Muscle of leg (tissue), 11 donors: ENCODE data around the gene TIGD1. TPM values are rescaled to one million over a fixed set of nuclear protein-coding genes. Genes with fewer than 3 reads are reported as not detected.
"Not testable (repeated sequence)": the region's sequence is repeated elsewhere in the genome, so short reads cannot be mapped to it uniquely, and the experiment has no call there.

ENCODE experiments used
- DNase-seq: peaks from one replicate; pipeline ENCODE4 v3.0.0; 2013
- H3K27ac ChIP-seq: one replicate; pipeline ENCODE4 v1.5.1; 2013; ENCODE audit warnings: mild to moderate bottlenecking, low read length, control low read depth
- H3K27me3 ChIP-seq: one replicate; pipeline ENCODE4 v1.6.1; 2013; ENCODE audit warnings: low read length; ENCODE audit not compliant: control insufficient read depth, insufficient read depth
- H3K36me3 ChIP-seq: one replicate; pipeline ENCODE4 v1.6.1; 2013; ENCODE audit warnings: low read length; ENCODE audit not compliant: control insufficient read depth, insufficient read depth
- H3K4me1 ChIP-seq: one replicate; pipeline ENCODE4 v1.6.1; 2013; ENCODE audit warnings: low read length; ENCODE audit not compliant: control insufficient read depth, insufficient read depth
- H3K4me3 ChIP-seq: one replicate; pipeline ENCODE4 v1.5.1; 2013; ENCODE audit warnings: low read length, control low read depth
- H3K9me3 ChIP-seq: replicated peaks from 2 replicates; pipeline ENCODE4 v1.6.1; 2013; ENCODE audit warnings: low read depth, low read length; ENCODE audit not compliant: control insufficient read depth
- WGBS: methylation state at CpG from one replicate; pipeline ENCODE4 v1.1.5; 2013; ENCODE audit warnings: missing lambda C conversion rate; ENCODE audit not compliant: insufficient coverage; 5-methylcytosine and 5-hydroxymethylcytosine counted together
- polyA plus RNA-seq, 8 donors: library from polyadenylated mRNA; unstranded; fragments of 120-200 nt; gene quantifications; one replicate each; pipeline versions ENCODE4 v1.2.1 to v1.2.3, GENCODE V29; 2013; ENCODE audit warnings: inconsistent platforms in 1 of 8, low replicate concordance in 1 of 8; ENCODE audit not compliant: insufficient read length in 8 of 8, insufficient read depth in 1 of 8
- total RNA-seq: library from RNA; stranded (reverse); fragments of 120-200 nt; gene quantifications from one replicate; pipeline ENCODE4 v1.2.4, GENCODE V29; 2013

TIGD1 gene
- total and polyA plus RNA-seq, 9 donors = 5.1 to 7.6 (median 6.1) TPM

DNA sequence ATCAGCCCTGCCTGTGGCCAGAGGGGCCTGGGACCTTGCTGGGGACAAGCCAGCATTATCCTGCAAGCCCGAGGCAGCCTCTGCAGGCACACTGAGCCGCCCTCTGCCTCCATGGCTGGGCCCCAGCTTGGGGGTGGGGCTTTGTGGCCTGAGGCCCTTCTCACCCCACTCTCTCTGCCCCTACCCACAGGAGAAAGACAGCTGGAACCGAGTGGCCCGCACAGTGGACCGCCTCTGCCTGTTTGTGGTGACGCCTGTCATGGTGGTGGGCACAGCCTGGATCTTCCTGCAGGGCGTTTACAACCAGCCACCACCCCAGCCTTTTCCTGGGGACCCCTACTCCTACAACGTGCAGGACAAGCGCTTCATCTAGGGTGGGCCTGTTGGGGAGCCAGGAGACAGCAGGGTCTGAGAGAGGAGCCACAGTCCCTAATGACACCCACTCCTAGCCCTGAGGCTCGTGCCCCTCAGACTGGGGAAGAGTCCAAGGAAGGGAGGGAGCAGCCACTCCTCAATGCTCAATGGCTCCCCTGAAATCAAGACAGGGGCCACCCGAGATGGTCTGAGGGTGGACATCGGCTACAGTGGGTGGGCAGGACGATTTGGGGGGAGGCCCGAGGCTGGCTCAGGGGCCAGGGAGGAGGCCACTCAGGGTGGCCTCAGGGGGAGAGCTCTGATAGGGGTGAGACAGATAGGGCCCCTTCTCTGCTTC, 15.3 kb downstream of the TIGD1 start:
- peak overlapping the region; percentile 55 for H3K27ac ChIP-seq
- H3K4me3 ChIP-seq = no peak overlapping the region
- peaks cover 5% of the 10 kb centered on the region for H3K9me3 ChIP-seq
- DNase-seq = no peak
- H3K27me3 ChIP-seq = peaks cover 4% of the 10 kb centered on the region
- WGBS = 45% methylated on average over 4 of the region's 14 CpGs
- peaks cover 30% of the 10 kb centered on the region for H3K36me3 ChIP-seq
- peaks cover 60% of the 10 kb centered on the region for H3K4me1 ChIP-seq

- 46% methylated on average over 12 of the region's 13 CpGs for WGBS
- peaks cover 5% of the 10 kb centered on the region for H3K9me3 ChIP-seq
- peaks cover 30% of the 10 kb centered on the region for H3K36me3 ChIP-seq
- H3K4me1 ChIP-seq = peaks cover 58% of the 10 kb centered on the region
- no peak overlapping the region for H3K4me3 ChIP-seq
- DNase-seq = no peak
- peaks cover 4% of the 10 kb centered on the region for H3K27me3 ChIP-seq
- peak overlapping the region; percentile 13 for H3K27ac ChIP-seq
Observed at GRCh38 chr2:232533944-232534710, 16.2 kb downstream of the TIGD1 start.

DNA sequence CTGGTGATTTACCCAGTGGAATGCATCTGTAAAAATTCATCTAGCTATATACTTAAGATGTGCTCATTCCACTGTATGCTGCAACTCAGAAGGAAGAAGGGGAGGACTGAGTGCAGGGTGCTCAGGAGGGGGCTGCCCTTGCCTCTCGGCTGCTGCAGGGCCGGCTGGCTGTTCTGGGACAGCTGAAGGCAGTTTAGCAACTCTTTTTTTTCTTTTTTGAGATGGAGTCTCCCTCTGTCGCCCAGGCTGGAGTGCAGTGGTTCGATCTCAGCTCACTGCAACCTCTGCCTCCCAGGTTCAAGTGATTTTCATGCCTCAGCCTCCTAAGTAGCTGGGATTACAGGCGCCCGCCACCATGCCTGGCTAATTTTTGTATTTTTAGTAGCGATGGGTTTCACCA, 17.5 kb downstream of the TIGD1 start:
- H3K27ac ChIP-seq, DNase-seq, H3K27me3 ChIP-seq, H3K9me3 ChIP-seq, H3K4me3 ChIP-seq: not testable (repeated sequence)
- 80% methylated on average over 2 of the region's 7 CpGs for WGBS
- Histone ChIP-seq H3K36me3 (peaks cover 38% of the 10 kb centered on the region), H3K4me1 (peaks cover 59% of the 10 kb centered on the region)

GRCh38 chr2:232532419-232532818, 17.9 kb downstream of the TIGD1 start:
- Histone ChIP-seq H3K27ac (no peak overlapping the region), H3K4me1 (peaks cover 59% of the 10 kb centered on the region), H3K9me3 (peaks cover 5% of the 10 kb centered on the region), H3K36me3 (peaks cover 38% of the 10 kb centered on the region), H3K27me3 (peaks cover 4% of the 10 kb centered on the region), H3K4me3 (no peak overlapping the region)
- 31% methylated on average over 7 of the region's 9 CpGs for WGBS
- DNase-seq = no peak

GRCh38 chr2:232530626-232531260, 19.6 kb downstream of the TIGD1 start:
- peaks cover 30% of the 10 kb centered on the region for H3K36me3 ChIP-seq
- DNase-seq = no peak

GRCh38 chr2:232529806-232530547, 20.4 kb downstream of the TIGD1 start:
- DNase-seq = no peak
- H3K4me3 ChIP-seq = no peak overlapping the region
- H3K27ac ChIP-seq = no peak overlapping the region
- 83% methylated on average over 15 of the region's 17 CpGs for WGBS
- no peaks in the 10 kb centered on the region for H3K9me3 ChIP-seq
- peaks cover 23% of the 10 kb centered on the region for H3K36me3 ChIP-seq
- H3K4me1 ChIP-seq = peaks cover 65% of the 10 kb centered on the region
- H3K27me3 ChIP-seq = peaks cover 9% of the 10 kb centered on the region

More at GRCh38 chr2:232530626-232531260, 19.6 kb downstream of the TIGD1 start:
- WGBS = 70% methylated on average over 8 of the region's 9 CpGs
- H3K9me3 ChIP-seq = no peaks in the 10 kb centered on the region
- no peak overlapping the region for H3K27ac ChIP-seq
- H3K4me3 ChIP-seq = no peak overlapping the region
- peaks cover 4% of the 10 kb centered on the region for H3K27me3 ChIP-seq
- H3K4me1 ChIP-seq = peaks cover 64% of the 10 kb centered on the region

- peaks cover 64% of the 10 kb centered on the region for H3K4me1 ChIP-seq
- peak overlapping the region; percentile 75 for H3K27ac ChIP-seq
- H3K27me3 ChIP-seq = peaks cover 18% of the 10 kb centered on the region
- no peaks in the 10 kb centered on the region for H3K9me3 ChIP-seq
- no peak overlapping the region for H3K4me3 ChIP-seq
- WGBS = 64% methylated on average over 8 of the region's 11 CpGs
- peaks cover 12% of the 10 kb centered on the region for H3K36me3 ChIP-seq
- DNase-seq = peak; percentile 39
Observed at GRCh38 chr2:232528746-232529460, 21.5 kb downstream of the TIGD1 start.

- Histone ChIP-seq H3K4me1 (peaks cover 67% of the 10 kb centered on the region), H3K27me3 (peaks cover 27% of the 10 kb centered on the region), H3K27ac (peak overlapping the region; percentile 74), H3K36me3 (peaks cover 10% of the 10 kb centered on the region), H3K9me3 (no peaks in the 10 kb centered on the region), H3K4me3 (no peak overlapping the region)
- 64% methylated on average over 4 of the region's 6 CpGs for WGBS
- no peak for DNase-seq
Observed at GRCh38 chr2:232527905-232528470, 22.4 kb downstream of the TIGD1 start.

GRCh38 chr2:232526372-232526941, 23.9 kb downstream of the TIGD1 start:
- peak; percentile 56 for DNase-seq
- peaks cover 10% of the 10 kb centered on the region for H3K36me3 ChIP-seq
- H3K27me3 ChIP-seq = peaks cover 40% of the 10 kb centered on the region
- 37% methylated on average over 4 of the region's 13 CpGs for WGBS
- H3K27ac ChIP-seq = peak overlapping the region; percentile 90
- H3K9me3 ChIP-seq = no peaks in the 10 kb centered on the region
- H3K4me1 ChIP-seq = peaks cover 70% of the 10 kb centered on the region
- peak overlapping the region; percentile 51 for H3K4me3 ChIP-seq
